Activated T-cell treated with anti-CD3 and anti-CD28 coated beads, Interleukin-2, amount 50 U/mL, for 72 hours (primary cell): ENCODE results near the gene TRIO. TPM values are rescaled to one million over a fixed set of nuclear protein-coding genes. Genes with fewer than 3 reads are reported as not detected.
"Not testable (repeated sequence)": the region's sequence is repeated elsewhere in the genome, so short reads cannot be mapped to it uniquely, and the experiment has no call there.

Source experiments
- ATAC-seq, 2 donors: fragments of 150-1000 bp; cut with Tn5 transposase; replicated peaks in 1 of 2; 2 replicates each; pipeline ENCODE4 v1.10.0; 2021; ENCODE audit warnings: moderate library complexity in 2 of 2, mild to moderate bottlenecking in 1 of 2
- DNase-seq, 2 donors: peaks; one replicate each; pipeline ENCODE4 v3.0.0; 2021 to 2022; ENCODE audit warnings: mixed read lengths in 1 of 2
- H3K27ac Mint-ChIP-seq: one replicate; pipeline ENCODE4 v1.8.0; 2022; ENCODE audit warnings: mild to moderate bottlenecking, moderate library complexity, mixed read lengths
- H3K27me3 Mint-ChIP-seq: one replicate; pipeline ENCODE4 v1.8.0; 2022; ENCODE audit warnings: low read depth, mixed read lengths
- H3K36me3 Mint-ChIP-seq, 2 donors: one replicate each; pipeline ENCODE4 v1.8.0; 2022; ENCODE audit warnings: mixed read lengths in 2 of 2, mild to moderate bottlenecking in 1 of 2; ENCODE audit not compliant: insufficient read depth in 2 of 2
- H3K4me1 Mint-ChIP-seq: one replicate; pipeline ENCODE4 v1.8.0; 2022; ENCODE audit warnings: low read depth, mixed read lengths
- H3K4me3 Mint-ChIP-seq, 2 donors: one replicate each; pipeline ENCODE4 v1.8.0; 2022; ENCODE audit warnings: mild to moderate bottlenecking in 2 of 2, mixed read lengths in 2 of 2, moderate library complexity in 2 of 2
- H3K9me3 Mint-ChIP-seq, 2 donors: one replicate each; pipeline ENCODE4 v1.8.0; 2022; ENCODE audit warnings: mixed read lengths in 2 of 2
- total RNA-seq, 2 donors: library from RNA; stranded (reverse); gene quantifications; one replicate each; pipeline ENCODE4 v1.2.3, GENCODE V29; 2022

TRIO gene
- 10 to 100 TPM; 13.2 to 14.0 TPM for total RNA-seq

DNA sequence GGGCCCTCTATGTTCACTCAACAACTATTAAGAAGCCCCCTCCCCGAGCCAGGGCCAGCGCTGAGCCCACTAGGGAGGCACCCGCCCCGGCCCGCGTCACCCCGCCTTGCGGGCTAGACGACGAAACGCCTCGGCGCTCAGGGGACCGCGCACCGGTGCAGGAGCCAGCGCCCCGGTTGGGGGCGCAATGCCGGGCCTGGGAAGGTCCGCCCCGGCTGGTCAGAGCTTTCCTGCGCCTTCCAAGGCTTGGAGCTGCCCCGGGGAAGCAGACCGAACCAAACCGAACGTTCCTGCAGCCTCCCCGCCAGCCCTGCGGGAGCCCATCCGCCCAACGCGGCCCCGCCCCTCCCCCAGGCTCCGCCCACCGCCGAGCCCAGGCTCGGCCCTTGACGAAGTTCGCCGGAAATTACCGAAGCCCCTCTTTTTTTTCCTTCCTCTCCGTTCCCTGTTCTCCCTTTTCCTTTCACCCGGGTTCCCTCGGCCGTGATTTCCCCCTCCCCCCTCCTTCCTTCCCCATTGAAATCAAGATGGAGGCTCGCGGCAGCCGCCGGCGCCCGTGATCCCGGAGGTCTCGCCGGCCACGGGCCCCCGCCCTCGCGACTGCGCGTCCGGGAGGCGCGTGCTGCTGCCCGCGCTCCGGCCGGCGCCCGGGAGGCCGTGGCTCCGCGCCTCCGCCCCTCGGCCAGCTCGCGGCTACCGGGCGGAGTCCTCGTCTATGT is at the start of gene TRIO:
Gene TRIO, plus strand, starts transcription at position 516 of the 719 bp plus-strand sequence. CDS start 384 bp downstream, outside the sequence.
- peaks cover 0 to 2% of the 10 kb centered on the region in 2 donors for H3K36me3 Mint-ChIP-seq
- H3K4me1 Mint-ChIP-seq: peaks cover 11% of the 10 kb centered on the region
- DNase-seq (peak; percentile 85 to 88), ATAC-seq (peak; percentile 71 to 72)
- peak within 1 kb of the TSS; percentile 86 to 87 for H3K4me3 Mint-ChIP-seq
- H3K27ac Mint-ChIP-seq: peak within 1 kb of the TSS; percentile 46
- H3K27me3 Mint-ChIP-seq: peaks cover 72% of the 10 kb centered on the region
- no peaks in the 10 kb centered on the region for H3K9me3 Mint-ChIP-seq

GRCh38 chr5:14097380-14097779 is 45.8 kb upstream of the TRIO start:
- not testable (repeated sequence) for H3K9me3 Mint-ChIP-seq, H3K27ac Mint-ChIP-seq, H3K36me3 Mint-ChIP-seq, H3K27me3 Mint-ChIP-seq, ATAC-seq, H3K4me3 Mint-ChIP-seq, DNase-seq, H3K4me1 Mint-ChIP-seq

DNA sequence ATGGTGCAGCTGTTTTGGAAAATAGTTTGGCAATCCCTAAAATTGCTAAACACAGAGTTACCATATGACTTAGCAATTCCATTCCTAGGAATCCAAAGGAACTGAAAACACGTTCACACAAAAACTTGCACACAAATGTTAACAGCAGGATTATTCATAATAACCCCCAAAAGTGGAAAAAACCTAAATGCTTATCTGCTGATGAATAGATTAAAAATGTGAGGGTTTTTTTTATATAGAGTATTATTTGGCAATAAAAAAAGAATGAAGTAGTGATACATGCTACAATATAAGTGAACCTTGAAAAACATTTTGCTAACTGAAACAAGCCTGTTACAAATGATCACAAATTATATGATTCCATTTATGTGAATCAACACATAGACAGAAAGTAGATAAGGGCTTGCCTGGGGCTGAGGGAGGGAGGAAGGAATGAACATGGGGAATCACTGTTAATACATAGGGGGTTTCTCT is 45.1 kb upstream of the TRIO start:
- DNase-seq (no peak), ATAC-seq (no peak)
- peaks cover 7% of the 10 kb centered on the region for H3K27me3 Mint-ChIP-seq
- H3K36me3 Mint-ChIP-seq: peaks cover 0 to under 1% of the 10 kb centered on the region in 2 donors
- no peak overlapping the region for H3K4me3 Mint-ChIP-seq
- peaks cover under 1 to 1% of the 10 kb centered on the region in 2 donors for H3K9me3 Mint-ChIP-seq
- no peaks in the 10 kb centered on the region for H3K4me1 Mint-ChIP-seq
- no peak overlapping the region for H3K27ac Mint-ChIP-seq

- peaks cover 1 to 5% of the 10 kb centered on the region in 2 donors for H3K9me3 Mint-ChIP-seq
- peaks cover 0 to 4% of the 10 kb centered on the region in 2 donors for H3K36me3 Mint-ChIP-seq
- ATAC-seq (no peak), DNase-seq (no peak)
- no peaks in the 10 kb centered on the region for H3K4me1 Mint-ChIP-seq
- H3K27me3 Mint-ChIP-seq: peaks cover under 1% of the 10 kb centered on the region
- H3K27ac Mint-ChIP-seq: no peak overlapping the region
- H3K4me3 Mint-ChIP-seq: no peak overlapping the region
Measured at GRCh38 chr5:14100281-14100680, 42.9 kb upstream of the TRIO start.

- ATAC-seq (no peak), DNase-seq (no peak)
- peaks cover 17% of the 10 kb centered on the region for H3K27me3 Mint-ChIP-seq
- H3K27ac Mint-ChIP-seq: no peak overlapping the region
- H3K4me3 Mint-ChIP-seq: no peak overlapping the region
- peaks cover 1 to 5% of the 10 kb centered on the region in 2 donors for H3K9me3 Mint-ChIP-seq
- H3K4me1 Mint-ChIP-seq: no peaks in the 10 kb centered on the region
- peaks cover 0 to 4% of the 10 kb centered on the region in 2 donors for H3K36me3 Mint-ChIP-seq
Measured at GRCh38 chr5:14101922-14102321, 41.2 kb upstream of the TRIO start.

- ATAC-seq (no peak), DNase-seq (no peak)
- Mint-ChIP-seq H3K4me1 (peaks cover 4% of the 10 kb centered on the region), H3K4me3 (no peak overlapping the region), H3K9me3 (peaks cover 1 to 5% of the 10 kb centered on the region in 2 donors), H3K27me3 (peaks cover 25% of the 10 kb centered on the region), H3K27ac (no peak overlapping the region), H3K36me3 (peaks cover 0 to 4% of the 10 kb centered on the region in 2 donors)
Measured at GRCh38 chr5:14102666-14103065, 40.5 kb upstream of the TRIO start.

GRCh38 chr5:14105718-14106410 is 37.3 kb upstream of the TRIO start:
- DNase-seq (no peak), ATAC-seq (no peak)
- peaks cover 22% of the 10 kb centered on the region for H3K4me1 Mint-ChIP-seq
- no peak overlapping the region for H3K4me3 Mint-ChIP-seq
- H3K36me3 Mint-ChIP-seq: peaks cover 0 to 4% of the 10 kb centered on the region in 2 donors
- H3K27ac Mint-ChIP-seq: no peak overlapping the region
- peaks cover 45% of the 10 kb centered on the region for H3K27me3 Mint-ChIP-seq
- peaks cover 1 to 8% of the 10 kb centered on the region in 2 donors for H3K9me3 Mint-ChIP-seq

- no peak for DNase-seq
- Mint-ChIP-seq H3K27me3 (peaks cover 55% of the 10 kb centered on the region), H3K4me1 (peaks cover 22% of the 10 kb centered on the region), H3K4me3 (no peak overlapping the region), H3K9me3 (peaks cover 1 to 8% of the 10 kb centered on the region in 2 donors), H3K27ac (no peak overlapping the region), H3K36me3 (peaks cover 0 to 4% of the 10 kb centered on the region in 2 donors)
- ATAC-seq: no peak
Measured at GRCh38 chr5:14107536-14107935, 35.6 kb upstream of the TRIO start.

- Mint-ChIP-seq H3K36me3 (no peaks in the 10 kb centered on the region), H3K27me3 (peaks cover 55% of the 10 kb centered on the region), H3K4me3 (peak overlapping the region; percentile 64 to 78), H3K9me3 (peaks cover 0 to 4% of the 10 kb centered on the region in 2 donors), H3K27ac (peak overlapping the region; percentile 80), H3K4me1 (peaks cover 22% of the 10 kb centered on the region)
- peak; percentile 29 to 37 for DNase-seq
- peak; percentile 42 to 56 for ATAC-seq
Measured at GRCh38 chr5:14108170-14108996, 34.8 kb upstream of the TRIO start.

DNA sequence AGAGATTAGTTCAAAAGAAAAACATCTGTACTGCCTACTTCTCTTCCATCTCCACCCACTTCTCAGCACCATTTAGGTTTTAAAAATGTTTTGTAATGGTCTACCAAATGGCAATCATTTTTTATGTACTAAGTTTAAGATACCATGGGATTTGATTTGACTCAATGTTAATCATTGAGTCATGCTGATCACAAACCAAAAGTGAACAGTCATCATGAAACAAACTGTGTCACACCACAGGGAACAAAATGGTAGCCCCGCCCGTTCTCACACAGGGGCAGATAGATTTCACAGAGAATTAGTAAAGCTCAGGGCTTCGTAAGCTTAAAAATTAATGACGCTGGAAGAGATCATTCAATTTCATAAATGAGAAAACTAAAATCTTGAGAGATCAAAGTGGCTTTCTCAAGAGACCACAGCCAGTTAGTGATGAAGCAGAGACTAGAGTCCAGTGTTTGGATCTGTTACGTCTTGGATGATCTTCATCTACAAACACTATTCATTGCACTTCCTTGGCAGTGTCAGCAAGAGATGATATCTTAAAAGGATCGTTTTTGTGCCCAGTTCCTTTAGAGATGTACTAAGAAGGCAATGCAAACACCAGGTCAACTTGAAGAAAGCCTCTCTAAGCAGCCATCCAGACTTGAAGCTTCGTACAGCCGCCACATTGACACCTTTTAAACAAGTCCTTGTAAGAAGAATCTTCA is 33.9 kb upstream of the TRIO start:
- H3K27ac Mint-ChIP-seq: peak overlapping the region; percentile 80
- no peaks in the 10 kb centered on the region for H3K36me3 Mint-ChIP-seq
- ATAC-seq (peak; percentile 91 to 94), DNase-seq (peak; percentile 56 to 64)
- peaks cover 22% of the 10 kb centered on the region for H3K4me1 Mint-ChIP-seq
- H3K9me3 Mint-ChIP-seq: peaks cover 0 to 3% of the 10 kb centered on the region in 2 donors
- peaks cover 56% of the 10 kb centered on the region for H3K27me3 Mint-ChIP-seq
- H3K4me3 Mint-ChIP-seq: peak overlapping the region; percentile 64 to 78

DNA sequence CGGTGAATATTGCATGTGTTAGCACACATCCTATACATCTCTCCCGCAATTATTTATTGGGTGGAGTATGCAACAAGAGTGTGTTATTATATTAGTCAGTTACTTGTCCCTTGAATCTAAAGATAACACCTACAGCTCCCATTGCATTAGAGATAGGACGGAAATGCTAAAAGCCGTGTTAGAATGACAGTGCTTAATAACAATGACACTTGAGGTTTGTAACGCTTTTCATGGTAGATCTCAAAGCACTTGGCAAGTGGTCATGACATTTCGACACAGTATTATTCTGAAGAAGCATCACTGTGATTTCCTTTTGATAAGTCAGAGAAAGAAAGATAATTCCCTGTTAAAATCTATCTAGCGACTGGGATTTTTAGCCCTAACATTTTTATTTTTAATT is 33.4 kb upstream of the TRIO start:
- ATAC-seq (no peak), DNase-seq (no peak)
- H3K4me1 Mint-ChIP-seq: peaks cover 22% of the 10 kb centered on the region
- H3K9me3 Mint-ChIP-seq: peaks cover 0 to 3% of the 10 kb centered on the region in 2 donors
- H3K4me3 Mint-ChIP-seq: peak overlapping the region in 1 of 2 donors; percentile 78
- no peaks in the 10 kb centered on the region for H3K36me3 Mint-ChIP-seq
- no peak overlapping the region for H3K27ac Mint-ChIP-seq
- H3K27me3 Mint-ChIP-seq: peaks cover 62% of the 10 kb centered on the region

GRCh38 chr5:14110196-14110595 is 32.9 kb upstream of the TRIO start:
- no peaks in the 10 kb centered on the region for H3K36me3 Mint-ChIP-seq
- no peak overlapping the region for H3K27ac Mint-ChIP-seq
- ATAC-seq: no peak
- no peak overlapping the region for H3K4me3 Mint-ChIP-seq
- H3K4me1 Mint-ChIP-seq: peaks cover 22% of the 10 kb centered on the region
- peaks cover 66% of the 10 kb centered on the region for H3K27me3 Mint-ChIP-seq
- DNase-seq: no peak
- peaks cover 0 to 3% of the 10 kb centered on the region in 2 donors for H3K9me3 Mint-ChIP-seq
